K562 (cell line): ENCODE results near the gene DCLK3. TPM values are rescaled to one million over a fixed set of nuclear protein-coding genes. Genes with fewer than 3 reads are reported as not detected.

Experiments
- ATAC-seq: fragments of 200-7000 bp; cut with Tn5 transposase; 3 replicates; pipeline ENCODE4 v1.9.1; 2020; ENCODE audit warnings: moderate library complexity
- BruUV-seq: library from RNA; stranded (reverse); fragments of 400-500 nt; replicated peaks from 2 replicates; lab custom pipeline; 2021; lab: Mats Ljungman, UMichigan
- CTCF ChIA-PET: fragments of 300-600 bp; formaldehyde crosslinking; extraction: SDS; loops from one replicate; lab custom pipeline; 2021; ENCODE audit warnings: low intra/inter-chr PET ratio; lab: Yijun Ruan, JAX
- POLR2A ChIA-PET: fragments of 300-600, 350-650 bp; sonication (Branson Sonifier 250); formaldehyde crosslinking; extraction: SDS; loops from one replicate; lab custom pipeline; 2021; ENCODE audit warnings: antibody characterized with exemption, inconsistent platforms; lab: Yijun Ruan, JAX
- DNase-seq, 4 experiments: peaks; one replicate each; pipeline versions ENCODE4 v3.0.0 to v3.0.0-alpha.2; 2011 to 2018; ENCODE audit warnings: low spot score in 3 of 4, mixed read lengths in 3 of 4; ENCODE audit errors: extremely low read depth in 1 of 4
- FAIRE-seq: peaks from 2 replicates; lab custom pipeline; 2011; peaks lifted over from hg19 to GRCh38; lab: Jason Lieb, UNC
- H2AFZ ChIP-seq: 2 replicates; pipeline ENCODE4 v1.6.0; 2011; ENCODE audit warnings: low read depth, low read length, control low read depth, inconsistent platforms
- H3K27ac ChIP-seq: fragments of 200-600 bp; 3 replicates; pipeline ENCODE4 v1.8.0; 2011; ENCODE audit warnings: low read depth, mild to moderate bottlenecking, control low read depth, inconsistent platforms, low read length, moderate library complexity, mixed read lengths; ENCODE audit errors: extremely low read depth
- H3K27me3 ChIP-seq, 2 experiments: fragments of 300-600 bp in 1 of 2; 2 replicates in 1 of 2; 3 replicates in 1 of 2; pipeline versions ENCODE4 v1.6.0 to v1.8.0; 2011; ENCODE audit warnings: inconsistent platforms in 2 of 2, low read length in 2 of 2, mild to moderate bottlenecking in 1 of 2, mixed read lengths in 1 of 2, moderate library complexity in 1 of 2; ENCODE audit not compliant: control insufficient read depth in 2 of 2, insufficient read depth in 2 of 2
- H3K36me3 ChIP-seq: fragments of 300-600 bp; 3 replicates; pipeline ENCODE4 v1.8.0; 2011; ENCODE audit warnings: mild to moderate bottlenecking, low read length, inconsistent platforms; ENCODE audit not compliant: control insufficient read depth, insufficient read depth
- H3K4me1 ChIP-seq, 2 experiments: fragments of 200-600 bp in 1 of 2; replicated peaks in 1 of 2; 2 replicates in 1 of 2; 3 replicates in 1 of 2; pipeline versions ENCODE4 v1.5.1 to v1.8.0; 2011; ENCODE audit warnings: inconsistent platforms in 2 of 2, low read length in 2 of 2, mild to moderate bottlenecking in 1 of 2, mixed read lengths in 1 of 2, moderate library complexity in 1 of 2; ENCODE audit not compliant: control insufficient read depth in 2 of 2, insufficient read depth in 2 of 2
- H3K4me2 ChIP-seq: 2 replicates; pipeline ENCODE4 v1.6.1; 2011; ENCODE audit warnings: low read length, control low read depth, inconsistent platforms, mixed read lengths; ENCODE audit not compliant: insufficient read depth
- H3K4me3 ChIP-seq: fragments of 200-600 bp; sonication (generic), shearing (Covaris generic); 2 replicates; pipeline ENCODE4 v1.5.1; 2016; ENCODE audit warnings: control low read depth, inconsistent platforms
- H3K79me2 ChIP-seq: fragments of 200-600 bp; 3 replicates; pipeline ENCODE4 v1.8.0; 2011; ENCODE audit warnings: low read length, inconsistent platforms; ENCODE audit not compliant: control insufficient read depth, insufficient read depth
- H3K9ac ChIP-seq, 2 experiments: 2 replicates each; pipeline versions ENCODE4 v1.6.0 to v1.6.1; 2011; ENCODE audit warnings: low read depth in 2 of 2, low read length in 2 of 2, control low read depth in 1 of 2, inconsistent platforms in 1 of 2, mild to moderate bottlenecking in 1 of 2, mixed read lengths in 1 of 2; ENCODE audit not compliant: insufficient read depth in 1 of 2
- H3K9me1 ChIP-seq: one replicate; pipeline ENCODE4 v1.6.0; 2011; ENCODE audit warnings: inconsistent platforms, mild to moderate bottlenecking, low read length, moderate library complexity; ENCODE audit not compliant: control insufficient read depth, insufficient read depth
- H3K9me3 ChIP-seq: replicated peaks from 2 replicates; pipeline ENCODE4 v1.5.1; 2011; ENCODE audit warnings: low read depth, low read length, inconsistent platforms; ENCODE audit not compliant: control insufficient read depth, insufficient read depth
- H4K20me1 ChIP-seq: replicated peaks from 2 replicates; pipeline ENCODE4 v1.6.1; 2011; ENCODE audit warnings: low read length, inconsistent platforms, mixed read lengths; ENCODE audit not compliant: control insufficient read depth, insufficient read depth
- MAZ ChIP-seq, 2 experiments: fragments of 450-650 bp in 1 of 2; sonication (generic) in 1 of 2; formaldehyde crosslinking; IDR thresholded peaks in 1 of 2; conservative IDR thresholded peaks in 1 of 2; 2 replicates each; pipeline versions ENCODE4 v1.4.0 to v1.5.0; 2020; ENCODE audit warnings: mild to moderate bottlenecking in 1 of 2, missing genetic modification reagents in 1 of 2
- POLR2AphosphoS2 ChIP-seq: IDR thresholded peaks from 2 replicates; pipeline ENCODE4 v1.6.1; 2012; ENCODE audit warnings: low read length, improper control_type of control experiment
- POLR2AphosphoS5 ChIP-seq: IDR thresholded peaks from 2 replicates; pipeline ENCODE4 v1.6.1; 2011; ENCODE audit warnings: mild to moderate bottlenecking, low read depth, low read length, moderate library complexity; ENCODE audit not compliant: control insufficient read depth, insufficient read depth
- POLR3G ChIP-seq: IDR thresholded peaks from 2 replicates; pipeline ENCODE4 v1.6.1; 2011; ENCODE audit not compliant: insufficient read length, insufficient replicate concordance; ENCODE audit errors: extremely low read depth
- RBM17 ChIP-seq: fragments of 200-400 bp; formaldehyde crosslinking; IDR thresholded peaks from 2 replicates; pipeline ENCODE4 v1.6.1; 2017; ENCODE audit warnings: low read depth, mild to moderate bottlenecking, low read length, borderline replicate concordance
- RNF2 ChIP-seq: sonication (generic); IDR thresholded peaks from 2 replicates; pipeline ENCODE4 v1.6.1; 2016
- TAF15 ChIP-seq: fragments of 200-400 bp; formaldehyde crosslinking; IDR thresholded peaks from 2 replicates; pipeline ENCODE4 v1.6.1; 2017; ENCODE audit warnings: mild to moderate bottlenecking, low read depth, low read length, moderate library complexity
- ZNF140 ChIP-seq: fragments of 250-450 bp; sonication (Bioruptor Pico); IDR thresholded peaks from 2 replicates; pipeline ENCODE4 v1.8.0; 2021; ENCODE audit warnings: moderate library complexity, mild to moderate bottlenecking, inconsistent platforms
- ZNF707 ChIP-seq: fragments of 250-450 bp; sonication (Bioruptor Pico); conservative IDR thresholded peaks from 2 replicates; pipeline ENCODE4 v1.8.0; 2022; ENCODE audit warnings: inconsistent platforms, mild to moderate bottlenecking, moderate library complexity
- ZNF717 ChIP-seq: fragments of 250-450 bp; sonication (Bioruptor Pico); IDR thresholded peaks from 2 replicates; pipeline ENCODE4 v1.5.0; 2021
- WGBS: fragments of 100-300 bp; shearing (Covaris generic); methylation state at CpG from one replicate; pipeline ENCODE4 v1.1.6; 2016; ENCODE audit warnings: low coverage, mixed read lengths; ENCODE audit not compliant: insufficient coverage; ENCODE audit errors: missing lambda C conversion rate; 5-methylcytosine and 5-hydroxymethylcytosine counted together
- in situ Hi-C: fragments of 300-500 bp; cut with MboI; formaldehyde crosslinking; loops from 4 replicates; pipeline ENCODE4 v1.15.0; 2018; ENCODE audit warnings: inconsistent platforms, mixed read lengths
- intact Hi-C: fragments of 100-400 bp; cut with micrococcal nuclease; formaldehyde crosslinking; loops from 2 replicates; pipeline ENCODE4 v1.14.2; 2022
- polyA plus RNA-seq, 8 experiments: library from polyadenylated mRNA; depleted of rRNA in 4 of 8; stranded (reverse) in 5 of 8; unstranded in 3 of 8; fragments of >200 nt; fragmentation: Nextera tagmentation in 2 of 8; fragmentation: Illumina TruSeq in 1 of 8; extraction: Ambion mirVana in 2 of 8; extraction: Trizol in 1 of 8; gene quantifications; 2 replicates each; pipeline versions ENCODE4 v1.2.1 to v1.2.3, GENCODE V29; 2011 to 2014; ENCODE audit warnings: inconsistent platforms in 1 of 8, missing spikeins in 1 of 8
- total RNA-seq, 7 experiments: library from RNA; depleted of rRNA in 6 of 7; stranded (reverse); fragments of >200 nt in 6 of 7; fragmentation: Illumina TruSeq in 2 of 7; extraction: Trizol in 2 of 7; gene quantifications; 2 replicates each; pipeline versions ENCODE4 v1.2.1 to v1.2.3, GENCODE V29; 2011 to 2021; ENCODE audit warnings: low replicate concordance in 1 of 7
- TF ChIP-seq, protein P1 (sequence below): IDR thresholded peaks from 3 replicates; pipeline ENCODE4 v1.6.1; 2011; ENCODE audit warnings: borderline replicate concordance, mild to moderate bottlenecking; ENCODE audit not compliant: insufficient read length, insufficient read depth
- TF ChIP-seq, protein P2 (sequence below): IDR thresholded peaks from 2 replicates; pipeline ENCODE4 v1.6.1; 2016; ENCODE audit warnings: missing genetic modification characterization, missing compliant biosample characterization

Gene DCLK3
- total and polyA plus RNA-seq, 9 of the 15 experiments (the other 6 are each of a cell fraction or from before 2014, with no cell fraction given), result not detected

DNA sequence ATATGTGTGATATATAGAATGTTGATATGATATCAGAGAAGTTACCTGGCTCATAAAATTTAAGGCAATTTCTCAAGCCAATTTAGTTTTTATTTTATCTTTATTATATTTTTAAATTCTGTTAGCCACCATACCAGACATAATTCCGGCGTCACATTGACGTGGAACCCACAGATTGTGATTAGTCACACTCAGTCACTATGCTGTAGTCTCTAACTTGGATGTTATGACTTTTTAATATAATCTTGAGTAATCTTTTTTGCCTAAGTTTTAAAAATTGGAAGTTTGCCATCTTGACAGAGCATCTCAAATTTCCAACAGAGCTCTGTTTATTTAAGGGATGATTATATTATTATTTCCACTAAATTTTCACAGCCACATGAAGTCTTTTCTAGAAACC lies 9.7 kb upstream of the DCLK3 start:
- intact Hi-C loops, result no loop called here
- Histone ChIP-seq H3K9me3 (no peaks in the 10 kb centered on the region), H3K4me3 (no peak overlapping the region), H3K79me2 (no peaks in the 10 kb centered on the region), H4K20me1 (no peaks in the 10 kb centered on the region), H3K4me2 (no peak overlapping the region), H3K27me3 (no peaks in the 10 kb centered on the region), H3K9ac (no peak overlapping the region), H3K9me1 (no peaks in the 10 kb centered on the region), H2AFZ (no peak overlapping the region), H3K27ac (no peak overlapping the region), H3K36me3 (no peaks in the 10 kb centered on the region), H3K4me1 (no peaks in the 10 kb centered on the region)
- WGBS, result 1% methylated on average over 3 of the region's 3 CpGs
- TF ChIP-seq POLR2AphosphoS5 (no peak), RBM17 (no peak), RNF2 (no peak), TAF15 (no peak), ZNF140 (no peak), ZNF717 (CRISPR knock-in tag) (no peak), ZNF707 (CRISPR knock-in tag) (no peak), POLR2AphosphoS2 (no peak), POLR3G (no peak), MAZ (CRISPR knock-in tag; conservative IDR thresholded peaks at IDR 0.05 in 1 of 2, IDR thresholded peaks at IDR 0.05 in 1 of 2) (no peak)
- TF ChIP-seq, protein P1, sequence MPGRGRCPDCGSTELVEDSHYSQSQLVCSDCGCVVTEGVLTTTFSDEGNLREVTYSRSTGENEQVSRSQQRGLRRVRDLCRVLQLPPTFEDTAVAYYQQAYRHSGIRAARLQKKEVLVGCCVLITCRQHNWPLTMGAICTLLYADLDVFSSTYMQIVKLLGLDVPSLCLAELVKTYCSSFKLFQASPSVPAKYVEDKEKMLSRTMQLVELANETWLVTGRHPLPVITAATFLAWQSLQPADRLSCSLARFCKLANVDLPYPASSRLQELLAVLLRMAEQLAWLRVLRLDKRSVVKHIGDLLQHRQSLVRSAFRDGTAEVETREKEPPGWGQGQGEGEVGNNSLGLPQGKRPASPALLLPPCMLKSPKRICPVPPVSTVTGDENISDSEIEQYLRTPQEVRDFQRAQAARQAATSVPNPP, result no peak
- TF ChIP-seq, protein P2, sequence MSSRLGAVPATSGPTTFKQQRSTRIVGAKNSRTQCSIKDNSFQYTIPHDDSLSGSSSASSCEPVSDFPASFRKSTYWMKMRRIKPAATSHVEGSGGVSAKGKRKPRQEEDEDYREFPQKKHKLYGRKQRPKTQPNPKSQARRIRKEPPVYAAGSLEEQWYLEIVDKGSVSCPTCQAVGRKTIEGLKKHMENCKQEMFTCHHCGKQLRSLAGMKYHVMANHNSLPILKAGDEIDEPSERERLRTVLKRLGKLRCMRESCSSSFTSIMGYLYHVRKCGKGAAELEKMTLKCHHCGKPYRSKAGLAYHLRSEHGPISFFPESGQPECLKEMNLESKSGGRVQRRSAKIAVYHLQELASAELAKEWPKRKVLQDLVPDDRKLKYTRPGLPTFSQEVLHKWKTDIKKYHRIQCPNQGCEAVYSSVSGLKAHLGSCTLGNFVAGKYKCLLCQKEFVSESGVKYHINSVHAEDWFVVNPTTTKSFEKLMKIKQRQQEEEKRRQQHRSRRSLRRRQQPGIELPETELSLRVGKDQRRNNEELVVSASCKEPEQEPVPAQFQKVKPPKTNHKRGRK, result no peak
- POLR2A ChIA-PET, result no interaction called here
- in situ Hi-C loops, result no loop called here
- BruUV-seq, result no TSS peak
- ATAC-seq (no peak), DNase-seq (no peak), FAIRE-seq (no peak)
- CTCF ChIA-PET, result no interaction called here
